Neural progenitor cell (in vitro differentiated cells): ENCODE data around the gene PCNT.

Source experiments
- EZH2phosphoT487 ChIP-seq: fragments of 200-600 bp; sonication (generic); IDR thresholded peaks from 2 replicates; pipeline ENCODE4 v1.6.1; 2017; ENCODE audit warnings: antibody characterized with exemption
- TF ChIP-seq, protein P1 (sequence below): fragments of 200-600 bp; sonication (generic); IDR thresholded peaks from 2 replicates; pipeline ENCODE4 v1.5.1; 2017; ENCODE audit warnings: antibody characterized with exemption, mild to moderate bottlenecking

DNA sequence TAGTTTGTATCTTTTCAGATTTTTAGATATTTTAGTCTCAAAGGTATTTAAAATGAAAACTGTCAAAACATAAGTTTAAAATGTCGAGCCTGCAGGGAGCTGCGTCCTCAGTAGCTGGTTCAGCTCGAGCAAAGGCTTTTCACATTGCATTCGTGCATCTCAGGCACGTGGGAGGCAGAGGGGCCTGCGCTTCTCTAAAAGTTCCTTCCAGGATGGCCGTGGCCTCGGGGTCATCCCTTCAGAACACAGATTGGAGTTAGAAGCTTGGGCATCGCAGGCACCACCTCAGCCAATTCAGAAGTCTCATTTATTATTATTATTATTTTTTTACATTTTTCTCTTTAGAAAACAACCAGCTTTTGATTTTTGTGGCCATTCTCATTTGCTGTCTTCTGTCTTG, 67.8 kb downstream of the PCNT start:
- TF ChIP-seq, protein P1, sequence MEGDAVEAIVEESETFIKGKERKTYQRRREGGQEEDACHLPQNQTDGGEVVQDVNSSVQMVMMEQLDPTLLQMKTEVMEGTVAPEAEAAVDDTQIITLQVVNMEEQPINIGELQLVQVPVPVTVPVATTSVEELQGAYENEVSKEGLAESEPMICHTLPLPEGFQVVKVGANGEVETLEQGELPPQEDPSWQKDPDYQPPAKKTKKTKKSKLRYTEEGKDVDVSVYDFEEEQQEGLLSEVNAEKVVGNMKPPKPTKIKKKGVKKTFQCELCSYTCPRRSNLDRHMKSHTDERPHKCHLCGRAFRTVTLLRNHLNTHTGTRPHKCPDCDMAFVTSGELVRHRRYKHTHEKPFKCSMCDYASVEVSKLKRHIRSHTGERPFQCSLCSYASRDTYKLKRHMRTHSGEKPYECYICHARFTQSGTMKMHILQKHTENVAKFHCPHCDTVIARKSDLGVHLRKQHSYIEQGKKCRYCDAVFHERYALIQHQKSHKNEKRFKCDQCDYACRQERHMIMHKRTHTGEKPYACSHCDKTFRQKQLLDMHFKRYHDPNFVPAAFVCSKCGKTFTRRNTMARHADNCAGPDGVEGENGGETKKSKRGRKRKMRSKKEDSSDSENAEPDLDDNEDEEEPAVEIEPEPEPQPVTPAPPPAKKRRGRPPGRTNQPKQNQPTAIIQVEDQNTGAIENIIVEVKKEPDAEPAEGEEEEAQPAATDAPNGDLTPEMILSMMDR: no peak
- no peak for TF ChIP-seq EZH2phosphoT487
